Right kidney (tissue), 1 donor: ENCODE results near the gene UMOD.

Experiments
- DNase-seq: peaks from one replicate; pipeline ENCODE4 v3.0.0-alpha.2; 2016

UMOD gene

GRCh38 chr16:20369452-20370054, 17.0 kb upstream of the UMOD start:
- no peak for DNase-seq

- DNase-seq: no peak
Observed at GRCh38 chr16:20364051-20364450, 11.5 kb upstream of the UMOD start.

GRCh38 chr16:20363191-20363590, 10.7 kb upstream of the UMOD start:
- DNase-seq: no peak

- DNase-seq: no peak
Observed at GRCh38 chr16:20359997-20360396, 7.5 kb upstream of the UMOD start.

- no peak for DNase-seq
Observed at GRCh38 chr16:20355114-20355782, 2.7 kb upstream of the UMOD start.

GRCh38 chr16:20353379-20353778, 864 bp upstream of the UMOD start:
- DNase-seq: no peak

GRCh38 chr16:20349615-20350014, 2.9 kb downstream of the UMOD start:
- DNase-seq: no peak

- no peak for DNase-seq
Observed at GRCh38 chr16:20348365-20349185, 3.9 kb downstream of the UMOD start.

GRCh38 chr16:20347666-20348364, 4.7 kb downstream of the UMOD start:
- no peak for DNase-seq

- no peak for DNase-seq
Observed at GRCh38 chr16:20344611-20345010, 7.9 kb downstream of the UMOD start.

GRCh38 chr16:20339744-20340143, 12.8 kb downstream of the UMOD start:
- DNase-seq: no peak

- DNase-seq: no peak
Observed at GRCh38 chr16:20336955-20337354, 15.6 kb downstream of the UMOD start.

- no peak for DNase-seq
Observed at GRCh38 chr16:20334396-20334795, 18.1 kb downstream of the UMOD start.

- DNase-seq: no peak
Observed at GRCh38 chr16:20333120-20333519, 19.4 kb downstream of the UMOD start.

GRCh38 chr16:20332411-20332810, 20.1 kb downstream of the UMOD start:
- DNase-seq: no peak

- no peak for DNase-seq
Observed at GRCh38 chr16:20331635-20332034, 20.9 kb downstream of the UMOD start.

GRCh38 chr16:20329392-20330138, 22.9 kb downstream of the UMOD start:
- no peak for DNase-seq

GRCh38 chr16:20327444-20328041, 25.0 kb downstream of the UMOD start, which contains the start of gene GP2:
Gene GP2 (minus strand): TSS chr16:20327513. CDS start chr16:20326431, 1,082 bp downstream.
- no peak for DNase-seq

GRCh38 chr16:20326321-20326720, 26.2 kb downstream of the UMOD start:
- no peak for DNase-seq

- no peak for DNase-seq
Observed at GRCh38 chr16:20325005-20325404, 27.5 kb downstream of the UMOD start.

GRCh38 chr16:20323591-20324117, 28.9 kb downstream of the UMOD start:
- DNase-seq: no peak
